PFSK-1 (cell line): ENCODE results near the gene LAMB4. TPM values are rescaled to one million over a fixed set of nuclear protein-coding genes. Genes with fewer than 3 reads are reported as not detected.

Experiments
- FOXP2 ChIP-seq: optimal IDR thresholded peaks from 2 replicates; pipeline ENCODE3; 2011; ENCODE audit warnings: borderline replicate concordance, control low read depth, inconsistent platforms; ENCODE audit not compliant: insufficient read depth; ENCODE audit errors: extremely low read length, extremely low read depth
- POLR2AphosphoS5 ChIP-seq: IDR thresholded peaks from 2 replicates; pipeline ENCODE4 v1.6.1; 2012; ENCODE audit warnings: low read depth, mild to moderate bottlenecking, control low read depth, low read length, moderate library complexity
- SIN3A ChIP-seq: IDR thresholded peaks from 2 replicates; pipeline ENCODE4 v1.6.1; 2012; ENCODE audit warnings: mild to moderate bottlenecking, low read length, moderate library complexity, borderline replicate concordance; ENCODE audit not compliant: insufficient read depth
- TAF1 ChIP-seq: IDR thresholded peaks from 2 replicates; pipeline ENCODE4 v1.6.1; 2012; ENCODE audit warnings: low read length, control low read depth, borderline replicate concordance; ENCODE audit not compliant: insufficient read depth
- polyA plus RNA-seq: library from polyadenylated mRNA; unstranded; fragments of >200 nt; gene quantifications from one replicate; pipeline ENCODE4 v1.2.1, GENCODE V29; 2012; ENCODE audit warnings: low read depth, missing spikeins; ENCODE audit not compliant: insufficient read length
- TF ChIP-seq, protein P1 (sequence below), 2 experiments: IDR thresholded peaks; 2 replicates each; pipeline versions ENCODE4 v1.6.1 to v1.8.0; 2011 to 2012; ENCODE audit warnings: low read depth in 2 of 2, low read length in 2 of 2, control low read depth in 1 of 2, inconsistent platforms in 1 of 2, mild to moderate bottlenecking in 1 of 2, moderate library complexity in 1 of 2; ENCODE audit not compliant: insufficient read depth in 1 of 2

LAMB4 gene, protein sequence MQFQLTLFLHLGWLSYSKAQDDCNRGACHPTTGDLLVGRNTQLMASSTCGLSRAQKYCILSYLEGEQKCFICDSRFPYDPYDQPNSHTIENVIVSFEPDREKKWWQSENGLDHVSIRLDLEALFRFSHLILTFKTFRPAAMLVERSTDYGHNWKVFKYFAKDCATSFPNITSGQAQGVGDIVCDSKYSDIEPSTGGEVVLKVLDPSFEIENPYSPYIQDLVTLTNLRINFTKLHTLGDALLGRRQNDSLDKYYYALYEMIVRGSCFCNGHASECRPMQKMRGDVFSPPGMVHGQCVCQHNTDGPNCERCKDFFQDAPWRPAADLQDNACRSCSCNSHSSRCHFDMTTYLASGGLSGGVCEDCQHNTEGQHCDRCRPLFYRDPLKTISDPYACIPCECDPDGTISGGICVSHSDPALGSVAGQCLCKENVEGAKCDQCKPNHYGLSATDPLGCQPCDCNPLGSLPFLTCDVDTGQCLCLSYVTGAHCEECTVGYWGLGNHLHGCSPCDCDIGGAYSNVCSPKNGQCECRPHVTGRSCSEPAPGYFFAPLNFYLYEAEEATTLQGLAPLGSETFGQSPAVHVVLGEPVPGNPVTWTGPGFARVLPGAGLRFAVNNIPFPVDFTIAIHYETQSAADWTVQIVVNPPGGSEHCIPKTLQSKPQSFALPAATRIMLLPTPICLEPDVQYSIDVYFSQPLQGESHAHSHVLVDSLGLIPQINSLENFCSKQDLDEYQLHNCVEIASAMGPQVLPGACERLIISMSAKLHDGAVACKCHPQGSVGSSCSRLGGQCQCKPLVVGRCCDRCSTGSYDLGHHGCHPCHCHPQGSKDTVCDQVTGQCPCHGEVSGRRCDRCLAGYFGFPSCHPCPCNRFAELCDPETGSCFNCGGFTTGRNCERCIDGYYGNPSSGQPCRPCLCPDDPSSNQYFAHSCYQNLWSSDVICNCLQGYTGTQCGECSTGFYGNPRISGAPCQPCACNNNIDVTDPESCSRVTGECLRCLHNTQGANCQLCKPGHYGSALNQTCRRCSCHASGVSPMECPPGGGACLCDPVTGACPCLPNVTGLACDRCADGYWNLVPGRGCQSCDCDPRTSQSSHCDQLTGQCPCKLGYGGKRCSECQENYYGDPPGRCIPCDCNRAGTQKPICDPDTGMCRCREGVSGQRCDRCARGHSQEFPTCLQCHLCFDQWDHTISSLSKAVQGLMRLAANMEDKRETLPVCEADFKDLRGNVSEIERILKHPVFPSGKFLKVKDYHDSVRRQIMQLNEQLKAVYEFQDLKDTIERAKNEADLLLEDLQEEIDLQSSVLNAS (N-terminal part only)
- not detected for polyA plus RNA-seq

GRCh38 chr7:108130261-108130660 is at the start of gene LAMB4:
LAMB4 (minus strand) TSS chr7:108130361; CDS start chr7:108123164, 7,197 bp downstream.
- TF ChIP-seq FOXP2 (no peak), SIN3A (no peak), POLR2AphosphoS5 (no peak), TAF1 (no peak)
- TF ChIP-seq, protein P1, sequence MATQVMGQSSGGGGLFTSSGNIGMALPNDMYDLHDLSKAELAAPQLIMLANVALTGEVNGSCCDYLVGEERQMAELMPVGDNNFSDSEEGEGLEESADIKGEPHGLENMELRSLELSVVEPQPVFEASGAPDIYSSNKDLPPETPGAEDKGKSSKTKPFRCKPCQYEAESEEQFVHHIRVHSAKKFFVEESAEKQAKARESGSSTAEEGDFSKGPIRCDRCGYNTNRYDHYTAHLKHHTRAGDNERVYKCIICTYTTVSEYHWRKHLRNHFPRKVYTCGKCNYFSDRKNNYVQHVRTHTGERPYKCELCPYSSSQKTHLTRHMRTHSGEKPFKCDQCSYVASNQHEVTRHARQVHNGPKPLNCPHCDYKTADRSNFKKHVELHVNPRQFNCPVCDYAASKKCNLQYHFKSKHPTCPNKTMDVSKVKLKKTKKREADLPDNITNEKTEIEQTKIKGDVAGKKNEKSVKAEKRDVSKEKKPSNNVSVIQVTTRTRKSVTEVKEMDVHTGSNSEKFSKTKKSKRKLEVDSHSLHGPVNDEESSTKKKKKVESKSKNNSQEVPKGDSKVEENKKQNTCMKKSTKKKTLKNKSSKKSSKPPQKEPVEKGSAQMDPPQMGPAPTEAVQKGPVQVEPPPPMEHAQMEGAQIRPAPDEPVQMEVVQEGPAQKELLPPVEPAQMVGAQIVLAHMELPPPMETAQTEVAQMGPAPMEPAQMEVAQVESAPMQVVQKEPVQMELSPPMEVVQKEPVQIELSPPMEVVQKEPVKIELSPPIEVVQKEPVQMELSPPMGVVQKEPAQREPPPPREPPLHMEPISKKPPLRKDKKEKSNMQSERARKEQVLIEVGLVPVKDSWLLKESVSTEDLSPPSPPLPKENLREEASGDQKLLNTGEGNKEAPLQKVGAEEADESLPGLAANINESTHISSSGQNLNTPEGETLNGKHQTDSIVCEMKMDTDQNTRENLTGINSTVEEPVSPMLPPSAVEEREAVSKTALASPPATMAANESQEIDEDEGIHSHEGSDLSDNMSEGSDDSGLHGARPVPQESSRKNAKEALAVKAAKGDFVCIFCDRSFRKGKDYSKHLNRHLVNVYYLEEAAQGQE (IDR thresholded peaks at IDR 0.05; ENCODE audit: insufficient read depth in 1 of 2, low read depth in 2 of 2, low read length in 2 of 2) = no peak

DNA sequence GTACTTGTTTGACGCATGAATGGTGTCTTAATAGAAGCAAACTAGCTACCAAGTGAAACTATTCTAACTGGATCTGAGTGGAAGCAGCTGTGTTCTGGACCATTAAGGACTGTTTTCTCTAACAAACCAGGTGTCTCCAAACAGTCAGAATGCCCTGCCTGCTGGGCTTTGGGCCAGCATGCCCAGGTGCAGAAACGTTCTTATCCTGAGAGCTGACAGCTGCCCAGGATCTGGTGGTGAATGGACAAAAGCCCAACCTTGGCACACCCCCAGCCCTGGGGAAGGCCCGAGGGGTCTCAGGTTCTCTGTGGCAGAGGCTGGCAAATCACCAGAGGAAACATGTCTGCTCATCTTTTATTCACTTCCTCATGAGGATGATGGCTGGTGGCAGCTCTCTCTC is 48.2 kb upstream of the LAMB4 start:
- TF ChIP-seq SIN3A = no peak
- TF ChIP-seq FOXP2 = no peak
- TF ChIP-seq, protein P1 (IDR thresholded peaks at IDR 0.05; ENCODE audit: insufficient read depth in 1 of 2, low read depth in 2 of 2, low read length in 2 of 2) = no peak
- TF ChIP-seq POLR2AphosphoS5 = no peak
- TF ChIP-seq TAF1 = no peak

DNA sequence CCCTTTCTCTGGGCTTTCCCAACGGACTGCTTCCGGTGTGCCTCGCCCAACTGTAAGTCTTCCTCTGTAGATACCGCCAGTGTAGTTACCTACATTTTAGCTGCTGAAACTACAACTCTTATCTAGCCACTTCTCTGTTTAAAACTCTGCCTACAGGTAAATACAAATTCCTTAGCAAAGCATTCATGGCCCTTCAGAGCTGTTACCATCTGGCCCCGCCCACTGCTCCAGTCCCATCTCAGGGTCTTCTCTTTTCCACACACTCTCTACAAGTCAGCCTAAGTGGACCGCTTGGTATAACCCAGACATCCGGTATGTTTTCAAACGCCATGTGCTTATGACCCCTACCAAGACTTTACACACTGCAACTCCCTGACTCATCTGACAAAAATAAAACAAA is 41.0 kb upstream of the LAMB4 start:
- no peak for TF ChIP-seq SIN3A
- TF ChIP-seq FOXP2 = no peak
- no peak for TF ChIP-seq TAF1
- no peak for TF ChIP-seq POLR2AphosphoS5
- TF ChIP-seq, protein P1 (IDR thresholded peaks at IDR 0.05; ENCODE audit: insufficient read depth in 1 of 2, low read depth in 2 of 2, low read length in 2 of 2) = no peak

- no peak for TF ChIP-seq TAF1
- TF ChIP-seq SIN3A = no peak
- TF ChIP-seq, protein P1 (IDR thresholded peaks at IDR 0.05; ENCODE audit: insufficient read depth in 1 of 2, low read depth in 2 of 2, low read length in 2 of 2) = no peak
- no peak for TF ChIP-seq FOXP2
- no peak for TF ChIP-seq POLR2AphosphoS5
Observed at GRCh38 chr7:108170251-108170650, 40.1 kb upstream of the LAMB4 start.
